ENCODE measurements around the gene FAM20A.

DNA sequence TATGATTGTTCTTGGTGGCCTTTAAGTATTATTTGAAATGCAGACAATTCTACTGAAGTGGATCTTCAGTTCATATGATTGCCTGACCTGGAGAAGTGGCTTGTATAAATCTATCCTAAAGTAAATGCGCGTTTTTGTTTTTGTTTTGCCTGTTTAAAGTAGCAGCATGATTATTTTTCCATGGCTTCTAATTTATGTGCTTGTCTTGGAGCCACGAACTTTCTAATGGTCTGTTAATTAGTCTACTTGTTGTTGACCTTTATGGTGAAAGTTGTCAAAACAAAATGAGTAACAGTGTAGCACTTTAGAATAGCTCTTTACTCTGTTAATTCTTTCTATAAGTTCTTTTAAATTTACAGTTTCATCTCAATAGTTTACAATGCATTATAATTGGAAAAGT lies 87.2 kb downstream of the FAM20A start:
- TF ChIP-seq, protein P1, sequence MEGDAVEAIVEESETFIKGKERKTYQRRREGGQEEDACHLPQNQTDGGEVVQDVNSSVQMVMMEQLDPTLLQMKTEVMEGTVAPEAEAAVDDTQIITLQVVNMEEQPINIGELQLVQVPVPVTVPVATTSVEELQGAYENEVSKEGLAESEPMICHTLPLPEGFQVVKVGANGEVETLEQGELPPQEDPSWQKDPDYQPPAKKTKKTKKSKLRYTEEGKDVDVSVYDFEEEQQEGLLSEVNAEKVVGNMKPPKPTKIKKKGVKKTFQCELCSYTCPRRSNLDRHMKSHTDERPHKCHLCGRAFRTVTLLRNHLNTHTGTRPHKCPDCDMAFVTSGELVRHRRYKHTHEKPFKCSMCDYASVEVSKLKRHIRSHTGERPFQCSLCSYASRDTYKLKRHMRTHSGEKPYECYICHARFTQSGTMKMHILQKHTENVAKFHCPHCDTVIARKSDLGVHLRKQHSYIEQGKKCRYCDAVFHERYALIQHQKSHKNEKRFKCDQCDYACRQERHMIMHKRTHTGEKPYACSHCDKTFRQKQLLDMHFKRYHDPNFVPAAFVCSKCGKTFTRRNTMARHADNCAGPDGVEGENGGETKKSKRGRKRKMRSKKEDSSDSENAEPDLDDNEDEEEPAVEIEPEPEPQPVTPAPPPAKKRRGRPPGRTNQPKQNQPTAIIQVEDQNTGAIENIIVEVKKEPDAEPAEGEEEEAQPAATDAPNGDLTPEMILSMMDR (IDR thresholded peaks at IDR 0.05; ENCODE audit: low read depth, low read length, missing input control) = no peak
- TF ChIP-seq RAD21 (IDR thresholded peaks at IDR 0.05) (no peak), FOXA1 (IDR thresholded peaks at IDR 0.05) (no peak), HNF4A (conservative IDR thresholded peaks at IDR 0.05) (no peak), JUND (IDR thresholded peaks at IDR 0.05) (no peak), TAF1 (conservative IDR thresholded peaks at IDR 0.05) (no peak), GABPA (IDR thresholded peaks at IDR 0.05 in 1 of 2, conservative IDR thresholded peaks at IDR 0.05 in 1 of 2) (no peak), MAX (IDR thresholded peaks at IDR 0.05) (no peak), REST (IDR thresholded peaks at IDR 0.05) (no peak)
